ENCODE results near the gene ELOVL6.
A peak's percentile ranks its signal among the peaks of the same experiment; 100 is the strongest.
"Not testable (repeated sequence)": the region's sequence is repeated elsewhere in the genome, so short reads cannot be mapped to it uniquely, and the experiment has no call there.

Gene ELOVL6

GRCh38 chr4:110198435-110199416 lies at the start of gene ELOVL6:
Gene ELOVL6 (minus strand): TSS chr4:110198615. CDS start chr4:110198335, 280 bp downstream.
- peak; percentile 26 for DNase-seq

GRCh38 chr4:110248100-110248499 lies 49.7 kb upstream of the ELOVL6 start:
- no peak for DNase-seq

- DNase-seq: no peak
Measured at GRCh38 chr4:110247591-110247990, 49.2 kb upstream of the ELOVL6 start.

- no peak for DNase-seq
Measured at GRCh38 chr4:110245577-110245976, 47.2 kb upstream of the ELOVL6 start.

GRCh38 chr4:110236324-110236723 lies 37.9 kb upstream of the ELOVL6 start:
- no peak for DNase-seq

GRCh38 chr4:110233581-110233980 lies 35.2 kb upstream of the ELOVL6 start:
- not testable (repeated sequence) for DNase-seq

- DNase-seq: no peak
Measured at GRCh38 chr4:110231869-110232268, 33.5 kb upstream of the ELOVL6 start.

GRCh38 chr4:110229266-110229665 lies 30.9 kb upstream of the ELOVL6 start:
- DNase-seq: no peak

- DNase-seq: no peak
Measured at GRCh38 chr4:110224812-110225211, 26.4 kb upstream of the ELOVL6 start.

- no peak for DNase-seq
Measured at GRCh38 chr4:110224142-110224541, 25.7 kb upstream of the ELOVL6 start.

- not testable (repeated sequence) for DNase-seq
Measured at GRCh38 chr4:110218935-110219334, 20.5 kb upstream of the ELOVL6 start.

GRCh38 chr4:110217181-110217580 lies 18.8 kb upstream of the ELOVL6 start:
- not testable (repeated sequence) for DNase-seq

GRCh38 chr4:110216129-110216528 lies 17.7 kb upstream of the ELOVL6 start:
- DNase-seq: no peak

GRCh38 chr4:110211770-110212061 lies 13.3 kb upstream of the ELOVL6 start:
- no peak for DNase-seq

GRCh38 chr4:110211007-110211769 lies 12.8 kb upstream of the ELOVL6 start:
- peak; percentile 21 for DNase-seq

GRCh38 chr4:110208419-110208818 lies 10.0 kb upstream of the ELOVL6 start:
- no peak for DNase-seq

- no peak for DNase-seq
Measured at GRCh38 chr4:110207233-110207632, 8.8 kb upstream of the ELOVL6 start.

GRCh38 chr4:110202024-110202423 lies 3.6 kb upstream of the ELOVL6 start:
- DNase-seq: no peak

- DNase-seq: no peak
Measured at GRCh38 chr4:110201502-110201901, 3.1 kb upstream of the ELOVL6 start.

GRCh38 chr4:110200689-110201088 lies 2.3 kb upstream of the ELOVL6 start:
- DNase-seq: no peak

- no peak for DNase-seq
Measured at GRCh38 chr4:110198049-110198434, 373 bp downstream of the ELOVL6 start.

- DNase-seq: peak; percentile 55
Measured at GRCh38 chr4:110197529-110198042, 829 bp downstream of the ELOVL6 start.

- DNase-seq: peak; percentile 73
Measured at GRCh38 chr4:110196871-110197528, 1.4 kb downstream of the ELOVL6 start.

All from activated naive CD4-positive, alpha-beta T cell treated with anti-CD3 and anti-CD28 coated beads, Interleukin-2, amount 50 U/mL, for 16 hours (primary cell).